AG20443 (cell line): ENCODE results near the gene NUP153.
"Not testable (repeated sequence)": the region's sequence is repeated elsewhere in the genome, so short reads cannot be mapped to it uniquely, and the experiment has no call there.

Source experiments
- DNase-seq: peaks from one replicate; pipeline ENCODE4 v3.0.0; 2012; ENCODE audit warnings: low spot score, mixed read lengths

Gene NUP153

DNA sequence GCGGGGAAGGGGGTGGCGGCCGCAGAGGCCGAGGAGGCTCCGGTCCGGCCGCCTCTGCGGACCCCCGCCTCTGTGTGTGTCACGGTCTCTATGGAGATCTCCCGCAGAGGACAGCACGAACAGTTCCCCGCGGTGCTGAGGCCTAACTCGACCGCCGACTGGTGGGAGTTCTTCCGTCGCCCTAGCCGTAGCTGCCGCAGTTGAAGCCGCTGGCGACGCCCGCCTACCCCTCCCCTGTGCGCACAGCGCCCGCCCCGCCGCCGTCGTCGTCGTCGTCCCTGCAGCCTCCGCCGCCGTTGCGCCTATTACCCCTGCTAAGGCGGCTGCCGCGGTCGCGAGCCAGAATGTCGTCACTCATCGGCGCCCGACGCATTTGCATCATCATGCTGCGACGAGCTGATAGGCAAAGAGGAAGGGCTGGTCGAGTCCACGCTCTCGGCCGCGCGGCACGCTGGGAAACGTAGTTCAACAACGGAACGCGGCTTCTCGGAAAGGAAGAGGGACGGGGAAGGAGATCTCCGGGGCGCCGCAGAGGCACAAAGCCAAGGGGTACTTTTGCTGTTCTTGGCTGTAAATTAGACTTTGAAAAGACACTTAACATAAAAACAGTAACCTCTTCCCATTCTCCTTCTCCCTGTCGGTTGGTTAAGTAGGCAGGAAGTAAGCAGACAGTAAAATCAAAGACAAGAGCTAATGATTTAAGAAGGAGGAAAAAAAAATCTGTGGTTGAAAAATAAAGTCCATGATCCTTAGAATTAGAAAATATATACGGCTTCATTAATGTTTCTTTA is at the start of gene NUP153:
Gene NUP153 (minus strand): TSS at position 346 of the 791 bp plus-strand sequence. CDS start 538 bp downstream, outside the sequence.
- DNase-seq: peak; percentile 96

DNA sequence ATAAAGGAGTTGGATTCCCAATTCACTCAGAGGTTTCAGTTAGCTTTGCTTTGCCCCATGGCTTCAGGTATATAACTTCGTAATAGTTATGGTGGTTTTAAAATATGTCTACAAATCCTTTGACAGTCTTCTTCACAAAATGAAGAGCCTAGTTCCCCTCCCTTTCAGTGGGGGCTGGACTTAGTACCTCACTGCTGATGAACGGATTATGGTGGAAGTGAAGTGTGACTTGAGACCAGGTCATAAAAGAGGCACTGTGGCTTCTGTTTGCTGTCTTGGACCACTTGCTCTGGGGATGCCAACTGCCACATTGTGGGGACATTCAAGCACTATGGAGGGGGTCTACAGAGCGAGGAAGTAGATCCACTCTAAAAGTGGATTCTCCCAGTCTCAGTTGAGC is 47.5 kb upstream of the NUP153 start:
- DNase-seq: no peak

- not testable (repeated sequence) for DNase-seq
Observed at GRCh38 chr6:17745324-17745723, 38.6 kb upstream of the NUP153 start.

- DNase-seq: not testable (repeated sequence)
Observed at GRCh38 chr6:17744757-17745308, 38.1 kb upstream of the NUP153 start.

DNA sequence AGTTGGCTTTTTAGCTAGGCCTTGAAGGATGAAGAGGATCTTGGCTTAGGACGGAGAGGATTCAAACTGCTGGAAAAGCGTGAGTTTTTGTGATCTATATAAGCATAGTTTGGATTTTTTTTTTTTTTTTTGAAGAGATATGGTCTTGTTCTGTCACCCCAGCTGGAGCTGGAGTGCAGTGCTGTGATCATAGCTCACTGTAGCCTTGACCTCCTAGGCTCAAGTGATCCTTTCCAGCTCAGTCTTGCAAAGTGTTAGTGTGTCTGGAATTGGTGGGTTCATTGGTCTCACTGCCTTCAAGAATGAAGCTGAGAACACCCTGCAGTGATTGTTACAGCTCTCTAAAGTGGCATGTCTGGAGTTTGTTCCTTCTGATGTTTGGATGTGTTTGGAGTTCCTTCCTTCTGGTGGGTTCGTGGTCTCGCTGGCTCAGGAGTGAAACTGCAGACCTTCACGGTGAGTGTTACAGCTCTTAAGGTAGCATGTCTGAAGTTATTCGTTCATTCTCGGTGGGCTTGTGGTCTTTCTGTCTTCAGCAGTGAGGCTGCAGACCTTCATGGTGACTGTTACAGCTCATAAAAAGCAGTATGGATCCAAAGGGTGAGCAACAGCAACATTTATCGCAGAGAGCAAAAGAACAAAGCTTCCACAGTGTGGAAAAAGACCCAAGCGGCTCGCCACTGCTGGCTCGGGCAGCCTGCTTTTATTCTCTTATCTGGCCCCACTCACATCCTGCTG is 37.5 kb upstream of the NUP153 start:
- DNase-seq: no peak

DNA sequence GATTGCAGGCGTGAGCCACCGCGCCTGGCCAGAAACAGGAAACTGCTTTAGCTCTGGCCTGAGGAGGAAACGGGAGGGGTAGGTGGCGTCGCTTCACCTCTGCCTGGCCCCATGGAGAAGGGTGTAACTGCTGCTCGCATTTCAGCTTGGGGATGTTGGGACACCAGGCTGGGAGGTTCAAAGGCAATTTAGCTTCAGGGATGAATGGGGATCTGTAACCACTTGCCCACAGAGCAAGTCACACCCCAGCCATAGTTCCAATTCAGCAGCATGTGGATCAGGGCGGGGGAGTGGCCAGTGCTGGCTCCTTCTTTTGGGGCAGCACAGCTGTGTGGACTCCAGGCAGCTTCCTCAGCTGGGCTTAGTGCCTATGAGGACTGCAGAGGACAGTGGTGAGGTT is 34.8 kb upstream of the NUP153 start:
- DNase-seq: peak; percentile 33

- no peak for DNase-seq
Observed at GRCh38 chr6:17740559-17741220, 34.0 kb upstream of the NUP153 start.

- no peak for DNase-seq
Observed at GRCh38 chr6:17737704-17738252, 31.1 kb upstream of the NUP153 start.

DNA sequence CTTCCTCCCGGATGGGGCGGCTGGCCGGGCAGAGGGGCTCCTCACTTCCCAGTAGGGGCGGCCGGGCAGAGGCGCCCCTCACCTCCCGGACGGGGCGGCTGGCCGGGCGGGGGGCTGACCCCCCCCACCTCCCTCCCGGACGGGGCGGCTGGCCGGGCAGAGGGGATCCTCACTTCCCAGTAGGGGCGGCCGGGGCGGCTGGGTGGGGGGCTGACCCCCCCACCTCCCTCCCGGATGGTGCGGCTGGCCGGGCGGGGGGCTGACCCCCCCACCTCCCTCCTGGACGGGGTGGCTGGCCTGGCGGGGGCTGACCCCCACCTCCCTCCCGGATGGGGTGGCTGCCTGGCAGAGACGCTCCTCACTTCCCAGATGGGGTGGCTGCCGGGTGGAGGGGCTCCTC is 28.6 kb upstream of the NUP153 start:
- not testable (repeated sequence) for DNase-seq

DNA sequence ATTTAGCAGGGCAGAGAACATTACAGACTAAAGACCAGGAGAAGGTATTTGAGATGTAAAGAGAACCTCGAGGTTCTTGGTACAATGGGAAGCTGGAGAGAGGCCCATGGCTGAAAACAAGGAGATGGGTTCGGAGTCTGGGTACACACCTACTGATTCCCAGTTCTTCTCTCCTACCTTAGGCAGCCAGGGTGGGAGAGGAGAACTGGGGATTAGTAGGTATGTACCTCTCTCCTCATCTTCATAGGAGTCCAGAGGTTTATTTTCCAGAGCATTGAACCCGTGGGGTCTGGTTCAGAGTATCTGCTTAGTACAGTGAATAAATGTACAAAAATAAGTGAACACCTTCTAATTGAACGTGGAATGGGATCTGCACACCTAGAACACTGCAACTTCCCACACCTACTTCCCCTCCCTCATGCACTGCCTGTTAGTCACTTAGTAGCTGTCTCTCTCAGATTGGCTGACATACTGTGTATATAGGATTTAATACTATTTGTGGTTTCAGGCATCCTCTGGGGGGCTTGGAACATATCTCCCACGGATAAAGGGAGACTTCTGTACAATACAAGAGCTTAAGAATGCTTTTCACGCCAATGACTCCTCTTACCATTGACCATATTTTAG is 23.5 kb upstream of the NUP153 start:
- no peak for DNase-seq

DNA sequence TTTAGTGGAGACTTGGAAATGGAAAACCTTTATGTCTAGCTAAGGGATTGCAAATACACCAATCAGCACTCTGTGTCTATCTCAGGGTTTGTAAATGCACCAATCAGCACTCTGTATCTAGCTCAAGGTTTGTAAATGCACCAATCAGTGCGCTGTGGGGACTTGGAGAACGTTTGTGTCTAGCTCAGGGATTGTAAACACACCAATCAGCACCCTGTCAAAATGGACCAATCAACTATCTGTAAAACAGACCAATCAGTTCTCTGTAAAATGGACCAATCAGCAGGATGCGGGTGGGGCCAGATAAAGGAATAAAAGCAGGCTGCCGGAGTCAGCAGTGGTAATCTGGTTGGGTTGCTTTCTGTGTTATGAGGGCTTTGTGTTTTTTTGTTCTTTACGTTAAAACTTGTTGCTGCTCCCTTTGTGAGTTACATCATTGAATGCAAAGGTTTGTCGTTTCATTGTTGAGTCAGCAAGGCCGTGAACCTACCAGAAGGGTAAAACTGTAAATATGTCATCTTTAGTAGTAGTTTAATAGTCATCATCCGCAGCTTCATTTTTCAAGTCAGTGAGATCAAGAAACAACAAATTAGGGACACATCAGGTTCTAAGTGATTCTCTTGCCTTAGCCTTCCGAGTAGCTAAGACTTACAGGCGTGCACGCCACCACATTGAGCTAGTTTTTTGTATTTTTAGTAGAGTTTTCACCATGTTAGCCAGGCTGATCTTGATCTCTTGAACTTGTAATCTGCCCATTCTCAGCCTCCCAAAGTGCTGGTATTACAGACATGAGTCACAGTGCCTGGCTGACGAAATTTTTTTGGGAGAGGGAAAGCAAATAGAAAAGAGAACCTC is 22.7 kb upstream of the NUP153 start:
- DNase-seq: no peak

DNA sequence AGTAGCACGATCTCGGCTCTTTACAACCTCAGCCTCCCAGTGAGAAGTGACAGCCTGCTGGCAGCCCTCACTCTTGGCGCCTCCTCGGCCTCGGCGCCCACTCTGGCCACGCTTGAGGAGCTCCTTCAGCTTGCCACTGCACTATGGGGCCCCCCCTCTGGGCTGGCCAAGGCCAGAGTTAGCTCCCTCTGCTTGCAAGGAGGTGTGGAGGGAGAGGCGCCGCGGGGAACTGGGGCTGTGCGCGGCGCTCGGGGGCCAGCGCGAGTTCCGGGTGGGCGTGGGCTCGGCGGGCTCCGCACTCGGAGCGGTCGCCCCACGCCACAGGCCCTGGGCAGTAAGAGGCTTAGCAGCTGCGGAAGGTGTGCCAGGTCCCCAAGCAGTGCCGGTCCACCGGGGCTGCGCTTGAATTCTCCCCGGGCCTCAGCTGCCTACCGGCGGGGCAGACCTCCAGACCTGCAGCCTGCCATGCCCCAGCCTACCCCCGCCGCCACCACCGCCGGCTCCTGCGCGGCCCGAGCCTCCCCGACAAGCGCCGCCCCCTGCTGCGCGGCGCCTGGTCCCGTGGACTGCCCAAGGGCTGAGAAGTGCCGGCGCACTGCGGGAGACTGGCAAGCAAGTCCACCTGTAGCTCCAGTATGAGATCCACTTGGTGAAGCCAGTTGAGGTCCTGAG is 22.0 kb upstream of the NUP153 start:
- no peak for DNase-seq

- DNase-seq: peak; percentile 40
Observed at GRCh38 chr6:17725083-17725482, 18.4 kb upstream of the NUP153 start.

DNA sequence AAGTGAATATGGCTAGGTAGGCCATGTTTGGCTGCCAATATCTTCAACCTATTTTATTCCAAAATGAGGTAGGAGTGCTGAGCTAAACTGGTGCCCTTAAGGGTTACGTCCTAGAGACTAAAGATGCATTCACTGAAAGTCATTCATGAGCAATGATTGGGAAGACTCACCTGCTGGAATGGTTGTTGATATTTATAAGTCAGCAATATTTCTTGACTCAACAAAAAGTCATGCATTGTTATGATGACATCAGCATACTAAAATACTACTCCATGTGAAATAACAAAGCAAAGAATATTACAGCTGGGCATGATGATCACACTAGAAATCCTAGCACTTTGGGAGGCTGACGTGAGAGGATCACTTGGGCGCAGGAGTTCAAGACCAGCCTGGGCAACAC is 17.6 kb upstream of the NUP153 start:
- DNase-seq: no peak

DNA sequence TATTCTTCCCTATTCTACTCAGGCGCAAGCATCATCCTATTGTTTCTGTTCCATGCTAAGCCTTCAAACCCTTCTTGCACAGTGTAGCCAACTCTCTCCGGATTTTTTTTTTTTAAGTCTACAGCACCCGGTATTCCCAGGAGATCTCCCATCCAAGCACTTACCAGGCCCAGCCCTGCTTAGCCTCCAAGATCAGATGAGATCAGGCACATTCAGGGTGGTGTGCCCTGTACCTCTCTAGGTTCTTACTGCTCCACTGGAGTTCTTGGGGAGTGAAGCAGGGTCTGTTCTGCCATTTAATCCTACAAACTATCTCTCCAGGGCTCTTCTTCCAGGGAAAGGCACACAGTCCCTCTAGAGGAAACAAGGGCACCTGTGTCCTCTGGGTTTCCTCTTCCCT is 14.9 kb upstream of the NUP153 start:
- no peak for DNase-seq

DNA sequence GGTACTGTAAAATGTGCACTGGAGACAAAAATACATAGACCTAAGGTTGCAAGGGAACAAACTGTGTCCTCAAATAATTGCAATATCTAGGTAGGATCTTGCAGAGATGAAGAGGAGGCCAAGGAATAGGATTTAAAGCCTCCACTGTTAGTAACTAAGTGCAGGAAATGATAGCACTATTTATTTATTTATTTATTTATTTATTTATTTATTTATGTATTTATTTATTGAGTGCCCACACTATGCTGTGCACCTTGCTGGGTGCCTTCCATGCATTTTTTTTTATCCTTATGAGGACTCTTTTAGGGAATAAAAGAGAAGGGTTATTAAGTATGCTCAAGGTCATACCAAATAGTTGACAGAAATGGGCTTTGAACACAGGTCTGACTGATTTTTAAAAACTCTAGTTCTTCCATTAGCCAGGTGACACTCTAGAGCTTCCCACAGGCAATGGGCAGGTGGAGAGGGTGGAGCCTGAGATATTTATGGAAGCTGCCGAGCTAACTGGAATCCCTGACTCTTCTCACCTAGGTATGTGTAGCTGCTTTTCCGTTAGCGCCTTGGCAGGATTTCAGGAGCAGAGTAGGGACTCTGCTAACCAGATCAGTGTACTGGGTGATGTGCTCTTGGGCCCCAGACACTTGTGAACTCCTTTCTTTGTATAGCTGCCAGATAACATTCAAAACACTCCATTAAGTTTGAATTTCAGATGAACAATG is 12.8 kb upstream of the NUP153 start:
- DNase-seq: no peak

DNA sequence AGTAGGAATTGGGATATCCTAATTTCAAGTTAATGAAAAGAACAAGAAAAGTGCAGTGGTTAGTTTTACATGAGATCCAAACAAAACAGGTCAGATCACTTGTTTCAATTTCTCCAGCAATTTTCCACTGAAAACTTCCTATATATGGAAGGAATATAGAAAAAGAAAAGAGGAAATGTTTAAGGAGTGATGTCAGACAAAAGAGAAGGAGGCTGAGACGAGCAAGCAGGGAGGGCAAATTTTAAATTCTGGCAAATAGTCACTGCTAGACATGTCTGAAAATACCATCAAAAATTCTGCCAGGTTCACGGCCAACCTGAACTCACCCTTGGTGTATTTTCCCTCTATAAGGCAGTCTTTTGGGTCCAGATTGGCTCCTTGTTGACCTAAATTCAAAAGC is 9.5 kb upstream of the NUP153 start:
- DNase-seq: no peak

DNA sequence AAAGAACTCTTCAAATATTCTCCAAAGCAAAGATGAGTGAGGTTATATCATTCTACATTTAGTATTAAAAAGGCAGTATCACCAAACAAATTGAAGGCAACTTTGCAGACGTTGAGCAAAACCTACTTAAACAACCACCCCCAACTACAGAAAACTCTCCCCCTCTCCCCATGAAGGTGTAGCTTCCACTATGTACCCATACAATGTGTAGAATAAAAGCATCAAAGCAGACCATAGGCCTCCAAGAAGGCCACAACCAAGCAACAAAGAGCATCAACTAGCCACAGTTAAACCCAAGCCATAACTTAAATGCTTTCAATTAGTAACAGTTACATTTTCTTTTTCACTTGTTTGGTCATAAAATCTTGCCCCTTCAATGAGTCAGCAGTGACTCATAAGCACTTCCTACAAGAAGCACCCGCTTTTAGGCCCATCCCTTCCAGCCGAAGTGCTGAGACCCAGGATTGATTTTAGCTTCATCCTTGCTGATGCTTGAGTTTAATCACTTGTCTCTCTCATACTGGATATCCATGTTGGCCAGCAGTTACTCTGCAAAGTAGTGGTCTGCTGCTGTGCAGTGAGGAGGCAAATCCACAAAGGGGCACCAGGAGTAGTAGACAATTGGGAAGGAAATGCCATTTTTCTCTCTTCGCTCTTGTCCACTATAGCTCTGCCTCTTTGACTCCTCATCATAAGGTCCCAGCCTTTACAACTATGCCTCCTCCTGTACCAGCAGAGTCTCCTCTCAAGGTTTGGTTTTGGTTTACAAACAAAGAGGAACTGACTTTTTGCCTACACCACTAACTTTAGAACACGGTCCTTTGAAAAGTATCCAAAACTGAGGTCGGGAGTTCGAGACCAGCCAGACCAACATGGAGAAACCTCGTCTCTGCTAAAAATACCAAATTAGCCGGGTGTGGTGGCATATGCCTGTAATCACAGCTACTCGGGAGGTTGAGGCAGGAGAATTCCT is 8.4 kb upstream of the NUP153 start:
- DNase-seq: peak; percentile 87
